DND-41 (cell line): ENCODE measurements around the gene CNTNAP1.

Experiments
- EZH2 ChIP-seq: IDR thresholded peaks from 3 replicates; pipeline ENCODE4 v1.6.1; 2012; ENCODE audit warnings: borderline replicate concordance, low read depth, mild to moderate bottlenecking, moderate library complexity, low read length, inconsistent platforms; ENCODE audit not compliant: severe bottlenecking
- TF ChIP-seq, protein P1 (sequence below): IDR thresholded peaks from 2 replicates; pipeline ENCODE4 v1.5.1; 2012; ENCODE audit warnings: borderline replicate concordance, low read length, moderate library complexity, mild to moderate bottlenecking; ENCODE audit not compliant: poor library complexity, severe bottlenecking; ENCODE audit errors: extremely low read depth

DNA sequence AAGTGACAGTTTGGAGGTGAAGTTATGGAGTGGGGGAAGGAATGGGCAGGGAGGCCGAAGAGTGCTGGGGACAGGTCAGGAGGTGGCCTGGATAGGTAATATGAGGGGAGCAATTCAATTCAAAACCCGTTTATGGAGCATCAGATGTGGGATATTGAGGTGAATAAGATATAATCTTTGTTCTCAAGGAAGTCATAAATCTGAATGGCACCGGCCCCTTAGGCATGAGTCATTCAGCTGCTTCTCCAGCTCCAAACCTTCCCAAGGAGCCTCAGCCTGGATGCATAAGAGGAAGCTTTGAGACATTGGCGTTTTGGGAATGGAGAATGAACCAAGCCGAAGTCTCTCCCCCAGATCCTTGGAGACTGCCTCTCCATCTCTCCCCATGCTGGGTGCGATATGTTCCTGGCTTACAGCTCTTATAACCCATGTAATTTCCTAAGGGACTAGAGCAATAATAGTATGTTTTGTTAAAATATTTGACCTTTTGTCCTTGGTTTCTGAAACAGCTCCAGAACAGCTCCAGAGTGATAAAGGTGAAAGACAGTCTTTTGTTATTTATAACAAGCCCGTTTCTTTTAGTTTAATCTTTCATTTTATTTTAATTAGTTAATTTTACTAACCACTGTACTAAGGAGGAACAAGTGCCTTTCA, 21.5 kb upstream of the CNTNAP1 start:
- TF ChIP-seq, protein P1, sequence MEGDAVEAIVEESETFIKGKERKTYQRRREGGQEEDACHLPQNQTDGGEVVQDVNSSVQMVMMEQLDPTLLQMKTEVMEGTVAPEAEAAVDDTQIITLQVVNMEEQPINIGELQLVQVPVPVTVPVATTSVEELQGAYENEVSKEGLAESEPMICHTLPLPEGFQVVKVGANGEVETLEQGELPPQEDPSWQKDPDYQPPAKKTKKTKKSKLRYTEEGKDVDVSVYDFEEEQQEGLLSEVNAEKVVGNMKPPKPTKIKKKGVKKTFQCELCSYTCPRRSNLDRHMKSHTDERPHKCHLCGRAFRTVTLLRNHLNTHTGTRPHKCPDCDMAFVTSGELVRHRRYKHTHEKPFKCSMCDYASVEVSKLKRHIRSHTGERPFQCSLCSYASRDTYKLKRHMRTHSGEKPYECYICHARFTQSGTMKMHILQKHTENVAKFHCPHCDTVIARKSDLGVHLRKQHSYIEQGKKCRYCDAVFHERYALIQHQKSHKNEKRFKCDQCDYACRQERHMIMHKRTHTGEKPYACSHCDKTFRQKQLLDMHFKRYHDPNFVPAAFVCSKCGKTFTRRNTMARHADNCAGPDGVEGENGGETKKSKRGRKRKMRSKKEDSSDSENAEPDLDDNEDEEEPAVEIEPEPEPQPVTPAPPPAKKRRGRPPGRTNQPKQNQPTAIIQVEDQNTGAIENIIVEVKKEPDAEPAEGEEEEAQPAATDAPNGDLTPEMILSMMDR: no peak
- no peak for TF ChIP-seq EZH2
